ENCODE measurements around the gene HAAO.

HAAO gene

GRCh38 chr2:42823744-42824453 lies 31.5 kb upstream of the HAAO start:
- Histone ChIP-seq H2AFZ (ENCODE audit: low read length) (no peak overlapping the region), H3F3A (ENCODE audit: low read depth) (no peaks in the 10 kb centered on the region), H3K9ac (ENCODE audit: low read depth, low read length, poor library complexity, severe bottlenecking) (no peak overlapping the region)

GRCh38 chr2:42819160-42819559 lies 26.8 kb upstream of the HAAO start:
- H3K4me1 ChIP-seq (ENCODE audit: insufficient read depth, low read length, poor library complexity, severe bottlenecking), result no peaks in the 10 kb centered on the region
- H3K27me3 ChIP-seq (ENCODE audit: insufficient read depth, low read length, poor library complexity, severe bottlenecking), result no peaks in the 10 kb centered on the region
- H3K4me3 ChIP-seq (ENCODE audit: low read length, poor library complexity, severe bottlenecking), result no peak overlapping the region
- peaks cover 8% of the 10 kb centered on the region; the same call in 1 of the 2 replicates for H3K9me3 ChIP-seq (ENCODE audit: insufficient read depth, low read depth, low read length)
- no peaks in the 10 kb centered on the region for H3K36me3 ChIP-seq (ENCODE audit: insufficient read depth, low read length)
- no peak overlapping the region for H2AFZ ChIP-seq (ENCODE audit: low read length)
- TF ChIP-seq EZH2phosphoT487 (IDR thresholded peaks at IDR 0.05; ENCODE audit: borderline replicate concordance), result no peak
- no peak for TF ChIP-seq CTCF (conservative IDR thresholded peaks at IDR 0.05; ENCODE audit: low read length)
- H3K9me2 ChIP-seq (replicated peaks; ENCODE audit: low read depth, low read length), result no peaks in the 10 kb centered on the region
- no peak overlapping the region for H3K4me2 ChIP-seq (ENCODE audit: low read depth, low read length, poor library complexity, severe bottlenecking)
- no peaks in the 10 kb centered on the region for H3K79me2 ChIP-seq (ENCODE audit: insufficient read depth, low read length)
- no peaks in the 10 kb centered on the region for H3F3A ChIP-seq (ENCODE audit: low read depth)
- H4K20me1 ChIP-seq (ENCODE audit: insufficient read depth, low read length, poor library complexity, severe bottlenecking), result no peaks in the 10 kb centered on the region
- H3K9ac ChIP-seq (ENCODE audit: low read depth, low read length, poor library complexity, severe bottlenecking), result no peak overlapping the region

More at GRCh38 chr2:42823744-42824453, 31.5 kb upstream of the HAAO start:
- no peak for TF ChIP-seq EZH2phosphoT487 (IDR thresholded peaks at IDR 0.05; ENCODE audit: borderline replicate concordance)
- TF ChIP-seq CTCF (conservative IDR thresholded peaks at IDR 0.05; ENCODE audit: low read length), result no peak
- H3K4me2 ChIP-seq (ENCODE audit: low read depth, low read length, poor library complexity, severe bottlenecking), result no peak overlapping the region
- H3K79me2 ChIP-seq (ENCODE audit: insufficient read depth, low read length), result no peaks in the 10 kb centered on the region
- H3K9me2 ChIP-seq (replicated peaks; ENCODE audit: low read depth, low read length), result no peaks in the 10 kb centered on the region
- H3K4me3 ChIP-seq (ENCODE audit: low read length, poor library complexity, severe bottlenecking), result no peak overlapping the region
- no peaks in the 10 kb centered on the region for H4K20me1 ChIP-seq (ENCODE audit: insufficient read depth, low read length, poor library complexity, severe bottlenecking)
- no peaks in the 10 kb centered on the region for H3K27me3 ChIP-seq (ENCODE audit: insufficient read depth, low read length, poor library complexity, severe bottlenecking)
- H3K36me3 ChIP-seq (ENCODE audit: insufficient read depth, low read length), result no peaks in the 10 kb centered on the region
- no peaks in the 10 kb centered on the region for H3K4me1 ChIP-seq (ENCODE audit: insufficient read depth, low read length, poor library complexity, severe bottlenecking)
- H3K9me3 ChIP-seq (ENCODE audit: insufficient read depth, low read depth, low read length), result no peaks in the 10 kb centered on the region

- Histone ChIP-seq H3K9me2 (replicated peaks; ENCODE audit: low read depth, low read length) (no peaks in the 10 kb centered on the region), H3F3A (ENCODE audit: low read depth) (0 out of 2 replicates have a peak, but pooled peaks cover under 1% of the 10 kb centered on the region), H2AFZ (ENCODE audit: low read length) (no peak overlapping the region), H3K36me3 (ENCODE audit: insufficient read depth, low read length) (no peaks in the 10 kb centered on the region), H3K4me3 (ENCODE audit: low read length, poor library complexity, severe bottlenecking) (no peak overlapping the region), H3K4me1 (ENCODE audit: insufficient read depth, low read length, poor library complexity, severe bottlenecking) (peaks cover 6% of the 10 kb centered on the region), H4K20me1 (ENCODE audit: insufficient read depth, low read length, poor library complexity, severe bottlenecking) (no peaks in the 10 kb centered on the region), H3K27me3 (ENCODE audit: insufficient read depth, low read length, poor library complexity, severe bottlenecking) (no peaks in the 10 kb centered on the region), H3K9me3 (ENCODE audit: insufficient read depth, low read depth, low read length) (peaks cover 11% of the 10 kb centered on the region; the same call in 1 of the 2 replicates), H3K79me2 (ENCODE audit: insufficient read depth, low read length) (no peaks in the 10 kb centered on the region), H3K4me2 (ENCODE audit: low read depth, low read length, poor library complexity, severe bottlenecking) (no peak overlapping the region), H3K9ac (ENCODE audit: low read depth, low read length, poor library complexity, severe bottlenecking) (no peak overlapping the region)
- TF ChIP-seq EZH2phosphoT487 (IDR thresholded peaks at IDR 0.05; ENCODE audit: borderline replicate concordance) (no peak), CTCF (conservative IDR thresholded peaks at IDR 0.05; ENCODE audit: low read length) (no peak)
Observed at GRCh38 chr2:42815726-42816125, 23.3 kb upstream of the HAAO start.
